SU-DHL-6 (cell line): Measurements from ENCODE around the gene PALM.

Source experiments
- CTCF ChIP-seq: fragments of 200-600 bp; sonication (generic); IDR thresholded peaks from one replicate; pipeline ENCODE4 v1.5.1; 2017; ENCODE audit warnings: antibody characterized with exemption, mild to moderate bottlenecking, low read length, moderate library complexity; ENCODE audit not compliant: insufficient read depth, poor library complexity, severe bottlenecking
- EZH2phosphoT487 ChIP-seq: fragments of 200-600 bp; sonication (generic), shearing (Covaris generic); conservative IDR thresholded peaks from 2 replicates; pipeline ENCODE4 v1.6.1; 2018; ENCODE audit warnings: mild to moderate bottlenecking, antibody characterized with exemption, low read length, moderate library complexity, mixed read lengths

DNA sequence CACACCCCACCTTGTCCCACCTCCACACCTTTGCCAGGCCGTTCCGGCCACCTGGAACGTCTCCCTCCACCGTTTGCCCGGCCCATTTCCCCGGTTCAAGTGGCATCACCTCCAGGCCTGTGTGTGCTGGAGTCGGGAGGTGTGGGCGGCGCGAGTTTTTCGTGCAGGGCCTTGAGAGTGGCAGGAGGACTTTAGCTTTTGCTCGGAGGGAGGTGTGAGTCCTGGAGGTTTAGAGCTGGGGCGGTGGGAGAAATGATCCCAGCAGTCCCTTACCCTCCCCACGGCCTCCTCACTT, 4.3 kb upstream of the PALM start:
- TF ChIP-seq CTCF: no peak
- no peak for TF ChIP-seq EZH2phosphoT487
